Activated CD4-positive, alpha-beta T cell treated with anti-CD3 and anti-CD28 coated beads, Interleukin-2, Interleukin-6, amounts not matched to agents 100 ng/mL and 50 ng/mL, durations not matched to agents 16 hours and 8 hours (primary cell): ENCODE measurements around the gene JAGN1.
"Not testable (repeated sequence)": the region's sequence is repeated elsewhere in the genome, so short reads cannot be mapped to it uniquely, and the experiment has no call there.

Experiments used
- DNase-seq: peaks from one replicate; pipeline ENCODE4 v3.0.0-alpha.2; 2020

JAGN1 gene

GRCh38 chr3:9928158-9928557 lies 37.7 kb downstream of the JAGN1 start:
- no peak for DNase-seq

GRCh38 chr3:9930804-9931418 lies 40.5 kb downstream of the JAGN1 start:
- DNase-seq, result no peak

GRCh38 chr3:9932535-9932842 lies 42.1 kb downstream of the JAGN1 start:
- no peak for DNase-seq

- peak; percentile 93 for DNase-seq
These were observed 42.6 kb downstream of the JAGN1 start for GRCh38 chr3:9932843-9933560.

GRCh38 chr3:9933561-9934234 lies 43.3 kb downstream of the JAGN1 start, which contains the start of gene CRELD1:
CRELD1 (plus strand) TSS chr3:9933834; CDS start chr3:9934439, 605 bp downstream.
- peak; percentile 98 for DNase-seq

GRCh38 chr3:9934235-9934621 lies 43.8 kb downstream of the JAGN1 start:
- peak; percentile 16 for DNase-seq

- no peak for DNase-seq
These were observed 44.6 kb downstream of the JAGN1 start for GRCh38 chr3:9934993-9935392.

- DNase-seq, result no peak
These were observed 45.6 kb downstream of the JAGN1 start for GRCh38 chr3:9935966-9936510.

GRCh38 chr3:9937486-9938238 lies 47.3 kb downstream of the JAGN1 start:
- DNase-seq, result no peak

- DNase-seq, result no peak
These were observed 48.6 kb downstream of the JAGN1 start for GRCh38 chr3:9938966-9939365.

GRCh38 chr3:9939906-9940305 lies 49.5 kb downstream of the JAGN1 start:
- DNase-seq, result not testable (repeated sequence)

- DNase-seq, result no peak
These were observed 50.3 kb downstream of the JAGN1 start for GRCh38 chr3:9940746-9941145.

GRCh38 chr3:9942164-9942563 lies 51.8 kb downstream of the JAGN1 start:
- no peak for DNase-seq

GRCh38 chr3:9942934-9943690 lies 52.7 kb downstream of the JAGN1 start:
- DNase-seq, result no peak
